ENCODE data around the gene NME3.

NME3 gene

DNA sequence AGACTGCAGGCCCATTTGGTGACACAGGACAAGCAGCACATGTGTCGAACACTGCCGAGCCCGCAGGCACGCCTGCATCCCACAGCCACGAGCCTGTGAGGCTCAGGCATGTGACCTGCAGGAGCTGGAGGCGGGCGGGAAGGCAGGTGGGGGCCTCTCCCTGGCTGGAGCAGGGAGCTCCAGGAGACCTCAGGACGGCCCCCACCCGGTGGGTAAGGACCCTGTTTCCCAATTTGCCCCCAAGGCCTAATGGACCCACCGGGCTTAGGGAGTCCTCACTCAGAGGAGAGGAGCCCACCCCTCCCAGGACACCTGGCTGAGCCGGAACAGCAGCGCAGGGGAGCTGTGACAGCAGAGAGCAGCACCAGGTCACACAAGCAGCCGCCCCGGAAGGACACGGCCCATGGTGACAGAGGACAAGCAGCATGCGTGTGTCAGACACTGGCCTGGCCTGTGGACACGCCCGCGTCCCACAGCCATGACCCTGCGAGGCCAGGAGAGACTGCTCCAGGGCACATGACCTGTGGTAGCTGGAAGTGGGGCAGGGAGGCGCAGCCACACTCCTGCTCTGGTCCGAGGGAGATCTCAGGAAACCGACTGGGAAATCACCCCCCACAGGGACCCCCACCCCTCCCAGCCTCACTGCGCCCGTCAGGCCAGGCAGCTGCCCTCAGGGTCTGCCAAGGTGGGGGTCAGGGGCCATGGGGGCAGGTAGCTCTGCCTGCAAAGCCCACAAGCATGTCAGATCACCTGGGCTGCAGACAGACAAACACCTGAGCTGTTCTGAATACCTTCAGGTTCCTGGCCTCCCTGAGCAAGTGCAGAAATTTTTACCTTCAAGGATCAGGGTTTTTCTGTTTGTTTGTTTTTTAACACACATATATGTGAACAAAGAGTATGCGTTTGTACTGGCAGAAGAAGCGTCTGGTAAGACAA is 8.7 kb upstream of the NME3 start:
- TF ChIP-seq, protein P1, sequence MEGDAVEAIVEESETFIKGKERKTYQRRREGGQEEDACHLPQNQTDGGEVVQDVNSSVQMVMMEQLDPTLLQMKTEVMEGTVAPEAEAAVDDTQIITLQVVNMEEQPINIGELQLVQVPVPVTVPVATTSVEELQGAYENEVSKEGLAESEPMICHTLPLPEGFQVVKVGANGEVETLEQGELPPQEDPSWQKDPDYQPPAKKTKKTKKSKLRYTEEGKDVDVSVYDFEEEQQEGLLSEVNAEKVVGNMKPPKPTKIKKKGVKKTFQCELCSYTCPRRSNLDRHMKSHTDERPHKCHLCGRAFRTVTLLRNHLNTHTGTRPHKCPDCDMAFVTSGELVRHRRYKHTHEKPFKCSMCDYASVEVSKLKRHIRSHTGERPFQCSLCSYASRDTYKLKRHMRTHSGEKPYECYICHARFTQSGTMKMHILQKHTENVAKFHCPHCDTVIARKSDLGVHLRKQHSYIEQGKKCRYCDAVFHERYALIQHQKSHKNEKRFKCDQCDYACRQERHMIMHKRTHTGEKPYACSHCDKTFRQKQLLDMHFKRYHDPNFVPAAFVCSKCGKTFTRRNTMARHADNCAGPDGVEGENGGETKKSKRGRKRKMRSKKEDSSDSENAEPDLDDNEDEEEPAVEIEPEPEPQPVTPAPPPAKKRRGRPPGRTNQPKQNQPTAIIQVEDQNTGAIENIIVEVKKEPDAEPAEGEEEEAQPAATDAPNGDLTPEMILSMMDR (conservative IDR thresholded peaks at IDR 0.05; ENCODE audit: low read depth, low read length) = no peak
- no peak for DNase-seq (ENCODE audit: low read depth)
- H3K4me3 ChIP-seq (ENCODE audit: low read length) = no peak overlapping the region

DNA sequence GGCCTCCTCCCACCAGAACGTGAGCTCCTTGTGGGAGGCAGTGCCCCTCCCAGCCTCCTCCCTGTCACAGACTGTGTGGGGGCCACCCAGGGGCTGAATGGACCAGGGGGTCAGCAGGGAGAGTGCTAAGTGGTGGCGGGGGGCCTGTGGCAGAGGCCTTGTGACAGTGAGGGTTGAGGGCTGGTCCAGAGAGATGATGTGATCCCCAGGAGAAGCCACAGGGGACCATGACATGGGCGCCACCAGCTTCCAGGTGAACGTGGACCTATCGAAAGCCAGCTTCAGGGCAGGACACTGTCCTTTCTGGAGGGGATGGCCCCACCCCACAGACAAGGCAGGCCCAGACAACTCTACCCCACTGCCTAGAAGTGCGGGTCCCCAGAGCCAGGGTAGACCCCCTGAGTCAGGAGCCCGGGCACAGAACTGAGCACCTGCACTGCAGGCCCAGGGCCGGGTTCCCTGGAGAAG is 7.9 kb upstream of the NME3 start:
- H3K4me3 ChIP-seq (ENCODE audit: low read length) = no peak overlapping the region
- DNase-seq (ENCODE audit: low read depth) = no peak

DNA sequence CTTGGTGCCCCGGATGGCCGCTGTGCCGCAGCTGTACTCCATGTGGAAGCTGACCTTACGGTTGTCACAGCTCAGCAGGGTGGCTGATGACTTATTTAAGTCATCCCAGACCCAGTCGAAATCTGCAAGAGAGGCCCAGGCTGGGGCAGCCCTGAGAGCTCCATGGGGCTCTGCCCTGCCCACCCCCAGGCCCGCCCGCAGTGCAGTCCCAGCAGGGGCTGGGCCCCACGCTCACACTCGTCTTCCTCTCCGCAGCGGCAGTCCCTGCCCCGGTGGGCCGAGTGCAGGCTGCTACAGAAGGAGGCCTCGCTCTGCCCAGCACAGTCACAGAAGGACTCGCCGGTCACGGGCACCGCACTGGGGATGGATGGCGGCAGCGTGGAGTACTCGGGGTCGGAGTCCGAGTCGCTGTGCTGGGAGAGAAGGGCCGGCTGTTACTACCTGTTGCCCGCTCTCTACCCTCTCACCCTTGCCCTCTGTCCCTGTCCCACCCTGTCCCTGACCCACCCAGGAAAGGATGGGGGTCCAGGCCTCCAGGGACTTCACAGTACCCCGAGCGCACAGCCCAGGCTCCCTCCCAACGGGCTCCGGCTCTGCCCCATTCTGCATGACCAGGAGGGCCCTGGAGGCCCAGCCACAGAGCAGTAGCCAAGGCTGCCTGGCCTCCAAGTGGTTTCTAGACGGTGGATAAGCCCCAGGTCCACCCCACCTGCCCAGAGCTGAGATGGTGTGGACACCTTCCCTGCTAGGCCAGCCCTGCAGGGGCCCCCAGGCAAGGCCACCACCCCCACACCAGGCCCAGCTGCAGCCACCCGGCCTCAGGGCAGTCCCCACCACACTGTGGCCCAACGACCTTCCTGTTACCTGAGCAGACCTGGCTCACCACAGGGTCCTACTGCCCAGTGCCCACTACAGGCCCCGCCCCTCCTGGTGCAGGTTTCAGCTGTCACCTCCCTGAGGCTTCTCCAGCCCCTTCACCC is 7.1 kb upstream of the NME3 start:
- DNase-seq (ENCODE audit: low read depth) = no peak
- TF ChIP-seq, protein P1 (conservative IDR thresholded peaks at IDR 0.05; ENCODE audit: low read depth, low read length) = no peak

More for the DNA sequence above, 7.9 kb upstream of the NME3 start:
- TF ChIP-seq, protein P1 (conservative IDR thresholded peaks at IDR 0.05; ENCODE audit: low read depth, low read length) = no peak

DNA sequence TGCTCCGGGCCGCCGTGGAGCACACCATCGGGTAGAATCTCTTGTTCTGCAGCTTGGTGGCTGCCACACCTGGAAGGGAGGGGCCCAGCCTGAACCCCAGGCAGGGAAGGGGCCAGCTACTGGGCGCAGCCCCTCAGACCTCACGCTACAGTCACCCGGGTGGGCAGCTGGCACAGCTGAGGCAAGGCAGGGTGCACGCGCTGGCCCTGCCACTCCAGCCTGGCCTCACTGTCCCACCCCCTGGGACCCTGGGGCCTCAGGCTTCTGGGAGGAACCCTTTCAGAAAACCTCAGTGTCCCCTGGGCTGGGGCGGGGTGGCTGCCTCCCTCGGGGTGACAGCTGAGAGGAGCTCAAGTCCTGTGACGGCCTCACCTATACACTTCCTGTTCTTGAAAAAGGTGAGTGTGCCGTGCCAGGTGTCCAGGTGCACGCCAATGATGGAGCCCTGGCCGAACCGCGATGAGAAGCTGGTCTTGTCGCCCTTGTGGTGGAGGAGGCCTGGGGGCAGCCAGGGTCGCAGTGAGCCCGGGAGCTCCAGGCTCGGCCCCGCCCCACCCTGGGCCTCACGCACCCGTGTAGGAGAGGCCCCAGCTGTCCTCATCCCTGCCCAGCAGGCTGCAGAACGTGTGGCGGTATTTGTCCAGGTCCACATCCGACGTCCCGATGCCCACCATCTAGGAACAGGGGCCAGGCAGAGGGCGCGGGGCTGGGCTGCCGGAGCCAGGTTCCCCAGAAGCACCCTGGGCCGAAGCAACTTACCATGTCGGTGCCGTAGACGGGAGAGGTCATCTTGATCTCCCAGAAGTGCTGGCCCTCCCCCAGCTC is 6.2 kb upstream of the NME3 start:
- TF ChIP-seq, protein P1 (conservative IDR thresholded peaks at IDR 0.05; ENCODE audit: low read depth, low read length) = no peak
- no peak overlapping the region for H3K4me3 ChIP-seq (ENCODE audit: low read length)
- no peak for DNase-seq (ENCODE audit: low read depth)

More for the DNA sequence above, 7.1 kb upstream of the NME3 start:
- H3K4me3 ChIP-seq (ENCODE audit: low read length) = no peak overlapping the region

DNA sequence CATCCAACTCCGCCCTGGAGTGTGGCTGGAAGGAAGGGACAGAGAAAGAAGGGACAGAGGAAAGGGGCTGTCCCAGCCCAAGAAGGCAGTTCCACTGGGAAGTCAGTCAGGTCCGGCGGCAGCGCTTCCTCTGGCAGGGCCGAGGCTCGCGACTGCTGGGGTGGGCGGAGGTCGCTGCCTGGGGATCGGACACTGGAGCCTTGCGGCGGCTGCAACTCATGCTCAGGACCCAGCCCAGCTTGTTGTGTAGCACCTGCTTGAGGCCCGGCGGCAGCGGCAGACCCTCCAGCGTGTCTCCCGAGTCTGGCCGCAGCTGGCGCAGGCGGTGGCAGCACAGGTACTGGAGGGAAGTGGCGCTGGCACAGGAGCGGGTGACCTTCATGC is 5.6 kb upstream of the NME3 start:
- TF ChIP-seq, protein P1 (conservative IDR thresholded peaks at IDR 0.05; ENCODE audit: low read depth, low read length) = no peak
- no peak overlapping the region for H3K4me3 ChIP-seq (ENCODE audit: low read length)
- DNase-seq (ENCODE audit: low read depth) = no peak

DNA sequence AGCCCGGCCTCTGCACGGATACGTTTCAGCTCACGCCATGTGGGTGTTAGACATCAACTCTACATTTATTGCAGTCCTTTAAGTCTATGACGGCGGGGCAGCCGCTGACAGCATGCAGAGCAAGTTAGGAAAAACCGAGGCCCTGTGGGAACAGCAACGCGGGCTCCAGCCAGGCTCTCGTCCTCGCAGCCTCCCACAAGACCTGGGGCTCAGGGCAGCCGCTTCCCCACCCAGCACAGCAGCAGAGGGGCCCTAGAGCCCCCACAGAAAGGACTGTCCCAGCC is 5.3 kb upstream of the NME3 start:
- H3K4me3 ChIP-seq (ENCODE audit: low read length) = no peak overlapping the region
- TF ChIP-seq, protein P1 (conservative IDR thresholded peaks at IDR 0.05; ENCODE audit: low read depth, low read length) = no peak
- DNase-seq (ENCODE audit: low read depth) = no peak

Measured in retinal pigment epithelial cell (primary cell).